HCT116 (cell line): ENCODE results near the gene CSF3R. TPM values are rescaled to one million over a fixed set of nuclear protein-coding genes. Genes with fewer than 3 reads are reported as not detected.

ENCODE experiments used
- ATAC-seq: fragments of 200-7000 bp; cut with Tn5 transposase; 2 replicates; pipeline ENCODE4 v1.9.1; 2020; ENCODE audit warnings: mild to moderate bottlenecking, moderate library complexity
- BruUV-seq: library from RNA; stranded (reverse); fragments of 400-500 nt; replicated peaks from 2 replicates; lab custom pipeline; 2021; lab: Mats Ljungman, UMichigan
- CTCF ChIA-PET: fragments of 300-600 bp; sonication (Branson Sonifier 250); formaldehyde crosslinking; loops from one replicate; lab custom pipeline; 2021; ENCODE audit warnings: antibody characterized with exemption; lab: Charles Lee
- POLR2A ChIA-PET: fragments of 300-600, 350-600 bp; sonication (Branson Sonifier 250); formaldehyde crosslinking; loops from one replicate; lab custom pipeline; 2021; ENCODE audit warnings: antibody characterized with exemption; lab: Charles Lee
- RAD21 ChIA-PET, 2 experiments: fragments of 300-600 bp; sonication (Branson Sonifier 250); formaldehyde crosslinking; loops; one replicate each; lab custom pipeline; 2023; ENCODE audit warnings: low total read pairs in 2 of 2; ENCODE audit not compliant: uncharacterized antibody in 2 of 2, unreplicated experiment in 2 of 2, low non-redundant PET in 1 of 2; lab: Charles Lee
- DNase-seq: peaks from one replicate; pipeline ENCODE4 v3.0.0-alpha.2; 2010; ENCODE audit warnings: low read depth, low spot score
- H2AFZ ChIP-seq: fragments of 200-600 bp; shearing (Covaris generic), sonication (generic); 2 replicates; pipeline ENCODE4 v1.6.1; 2017; ENCODE audit warnings: low read depth, mixed run types, mixed read lengths, antibody characterized with exemption, low read length; ENCODE audit not compliant: poor library complexity, severe bottlenecking
- H3K27ac ChIP-seq: 2 replicates; pipeline ENCODE4 v1.5.1; 2012; ENCODE audit warnings: low read depth, low read length
- H3K27me3 ChIP-seq: fragments of 200-600 bp; sonication (generic); 2 replicates; pipeline ENCODE4 v1.6.1; 2016; ENCODE audit warnings: mixed run types, low read length, mixed read lengths; ENCODE audit not compliant: insufficient read depth
- H3K36me3 ChIP-seq, 2 experiments: fragments of 200-500 bp in 1 of 2; fragments of 200-600 bp in 1 of 2; sonication (Bioruptor generic) in 1 of 2; sonication (generic) in 1 of 2; 2 replicates each; pipeline versions ENCODE4 v1.5.1 to v1.6.1; 2014 to 2016; ENCODE audit warnings: low read length in 2 of 2, inconsistent platforms in 1 of 2, mixed read lengths in 1 of 2, mixed run types in 1 of 2; ENCODE audit not compliant: insufficient read depth in 2 of 2, control insufficient read depth in 1 of 2
- H3K4me1 ChIP-seq, 2 experiments: fragments of 200-600 bp in 1 of 2; sonication (generic) in 1 of 2; 2 replicates each; pipeline versions ENCODE4 v1.5.1 to v1.6.1; 2012 to 2017; ENCODE audit warnings: low read length in 2 of 2, inconsistent platforms in 1 of 2, mild to moderate bottlenecking in 1 of 2, mixed read lengths in 1 of 2, mixed run types in 1 of 2, moderate library complexity in 1 of 2; ENCODE audit not compliant: insufficient read depth in 2 of 2, control insufficient read depth in 1 of 2
- H3K4me2 ChIP-seq: fragments of 200-600 bp; sonication (generic); 2 replicates; pipeline ENCODE4 v1.6.1; 2017; ENCODE audit warnings: mixed run types, low read length, mixed read lengths
- H3K4me3 ChIP-seq, 2 experiments: fragments of 200-600 bp in 1 of 2; sonication (generic) in 1 of 2; replicated peaks in 1 of 2; 2 replicates each; pipeline ENCODE4 v1.5.1; 2011 to 2016; ENCODE audit warnings: low read length in 2 of 2, control low read depth in 1 of 2, low read depth in 1 of 2, mild to moderate bottlenecking in 1 of 2, mixed read lengths in 1 of 2, mixed run types in 1 of 2
- H3K79me2 ChIP-seq: fragments of 200-600 bp; sonication (generic); 2 replicates; pipeline ENCODE4 v1.6.1; 2017; ENCODE audit warnings: mild to moderate bottlenecking, mixed run types, low read length, moderate library complexity, mixed read lengths; ENCODE audit not compliant: insufficient read depth
- H3K9ac ChIP-seq: fragments of 200-600 bp; sonication (generic); 2 replicates; pipeline ENCODE4 v1.6.1; 2016; ENCODE audit warnings: low read length, mixed read lengths
- H3K9me2 ChIP-seq: fragments of 200-600 bp; sonication (generic), shearing (Covaris generic); 2 replicates; pipeline ENCODE4 v1.6.1; 2017; ENCODE audit warnings: mixed run types, mild to moderate bottlenecking, moderate library complexity; ENCODE audit not compliant: insufficient read depth
- H3K9me3 ChIP-seq, 2 experiments: fragments of 200-500 bp in 1 of 2; fragments of 200-600 bp in 1 of 2; sonication (Bioruptor generic) in 1 of 2; sonication (generic) in 1 of 2; 2 replicates each; pipeline ENCODE4 v1.6.1; 2014 to 2017; ENCODE audit warnings: low read length in 2 of 2, mixed read lengths in 2 of 2, inconsistent platforms in 1 of 2, low read depth in 1 of 2, mild to moderate bottlenecking in 1 of 2, mixed run types in 1 of 2, moderate library complexity in 1 of 2; ENCODE audit not compliant: control insufficient read depth in 1 of 2, insufficient read depth in 1 of 2
- H4K20me1 ChIP-seq: fragments of 200-600 bp; sonication (generic), shearing (Covaris generic); 2 replicates; pipeline ENCODE4 v1.6.1; 2017; ENCODE audit warnings: mixed run types, mild to moderate bottlenecking, moderate library complexity; ENCODE audit not compliant: insufficient read depth
- CBX3 ChIP-seq: IDR thresholded peaks from 2 replicates; pipeline ENCODE4 v1.6.1; 2012; ENCODE audit warnings: low read depth
- EZH2 ChIP-seq: fragments of 200-600 bp; sonication (generic); IDR thresholded peaks from 2 replicates; pipeline ENCODE4 v1.6.1; 2017; ENCODE audit warnings: antibody characterized with exemption, mixed run types
- EZH2phosphoT487 ChIP-seq: fragments of 200-600 bp; IDR thresholded peaks from 2 replicates; pipeline ENCODE4 v1.6.1; 2018; ENCODE audit warnings: antibody characterized with exemption, borderline replicate concordance
- FOSL1 ChIP-seq: IDR thresholded peaks from 2 replicates; pipeline ENCODE4 v1.6.1; 2012; ENCODE audit warnings: low read depth
- POLR2AphosphoS5 ChIP-seq: IDR thresholded peaks from 2 replicates; pipeline ENCODE4 v1.6.1; 2011; ENCODE audit warnings: mild to moderate bottlenecking, low read depth, low read length, moderate library complexity
- RAD21 ChIP-seq: IDR thresholded peaks from 2 replicates; pipeline ENCODE4 v1.6.1; 2012; ENCODE audit warnings: low read depth, mild to moderate bottlenecking
- TCF7L2 ChIP-seq: IDR thresholded peaks from 2 replicates; pipeline ENCODE4 v1.7.0; 2011; ENCODE audit warnings: borderline replicate concordance, inconsistent platforms; ENCODE audit not compliant: insufficient read depth, insufficient read length; ENCODE audit errors: extremely low read depth
- ZNF274 ChIP-seq: fragments of 200-500 bp; sonication (Bioruptor generic); IDR thresholded peaks from 2 replicates; pipeline ENCODE4 v1.6.1; 2014; ENCODE audit warnings: mild to moderate bottlenecking, low read depth, low read length, inconsistent platforms
- intact Hi-C: fragments of 100-400 bp; cut with micrococcal nuclease; formaldehyde crosslinking; loops from 2 replicates; pipeline ENCODE4 v1.10.0; 2022
- total RNA-seq: library from RNA; stranded (reverse); gene quantifications from one replicate; pipeline ENCODE4 v1.2.1, GENCODE V29; 2021; ENCODE audit not compliant: unreplicated experiment
- TF ChIP-seq, protein P1 (sequence below), 3 experiments: fragments of 200-600 bp in 1 of 3; sonication (generic) in 1 of 3; IDR thresholded peaks in 2 of 3; conservative IDR thresholded peaks in 1 of 3; 2 replicates each; pipeline ENCODE4 v1.5.1; 2012 to 2017; ENCODE audit warnings: low read depth in 2 of 3, low read length in 2 of 3, antibody characterized with exemption in 1 of 3, borderline replicate concordance in 1 of 3, control low read depth in 1 of 3, mild to moderate bottlenecking in 1 of 3, mixed read lengths in 1 of 3, mixed run types in 1 of 3, moderate library complexity in 1 of 3; ENCODE audit not compliant: insufficient read depth in 1 of 3
- TF ChIP-seq, protein P2 (sequence below): IDR thresholded peaks from 2 replicates; pipeline ENCODE4 v1.6.1; 2012
- TF ChIP-seq, protein P3 (sequence below): IDR thresholded peaks from 2 replicates; pipeline ENCODE4 v1.6.1; 2012

Gene CSF3R
- total RNA-seq, 1 experiment from 2014 or later = 0.32 TPM

DNA sequence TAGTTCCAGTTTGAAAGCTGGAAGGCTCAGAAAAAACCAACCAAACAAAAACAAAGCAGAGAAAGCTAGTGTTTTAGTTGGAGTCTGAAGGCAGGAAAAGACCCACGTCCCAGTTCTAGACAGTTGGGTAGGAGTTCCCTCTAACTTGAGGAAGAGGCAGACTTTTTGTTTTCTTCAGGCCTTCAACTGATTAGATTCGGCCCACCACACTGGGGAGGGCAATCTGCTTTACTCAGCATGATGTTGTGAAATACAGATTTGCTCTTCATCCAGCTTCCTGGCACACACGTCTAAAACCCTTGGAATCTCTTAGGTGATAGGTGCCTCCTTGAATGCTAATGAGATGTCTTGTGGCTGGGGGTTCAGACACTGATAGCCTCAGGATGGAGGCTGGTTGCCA, 49.1 kb upstream of the CSF3R start:
- no peak for DNase-seq
- BruUV-seq = no TSS peak

DNA sequence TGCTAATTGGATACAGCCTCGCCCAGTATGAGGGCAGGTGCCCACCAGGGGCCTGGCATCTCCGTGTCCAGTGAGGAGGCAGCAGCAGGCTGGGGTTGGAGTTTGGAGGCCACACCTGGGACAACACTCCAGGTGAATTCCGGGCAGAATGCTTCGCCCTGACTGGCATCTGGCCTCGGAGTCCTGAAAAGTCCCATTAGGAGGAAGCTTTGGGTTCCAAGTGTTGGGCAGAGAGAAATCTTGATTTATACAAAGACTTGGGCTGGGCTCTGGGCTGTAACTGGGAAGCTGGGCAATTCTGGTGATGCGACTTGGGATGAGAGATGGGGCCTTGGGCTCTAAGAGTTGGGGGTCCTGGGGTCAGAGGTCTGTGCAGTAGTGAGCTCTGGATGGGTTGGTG, 48.1 kb upstream of the CSF3R start:
- no peak overlapping the region for H2AFZ ChIP-seq
- no peaks in the 10 kb centered on the region for H3K9me2 ChIP-seq
- H3K4me1 ChIP-seq = no peaks in the 10 kb centered on the region
- RAD21 ChIA-PET = no interaction called here
- CTCF ChIA-PET = no interaction called here
- H3K9me3 ChIP-seq = no peaks in the 10 kb centered on the region
- peaks cover 6% of the 10 kb centered on the region; the same call in 1 of the 2 replicates for H3K27me3 ChIP-seq
- no TSS peak for BruUV-seq
- H3K79me2 ChIP-seq = no peaks in the 10 kb centered on the region
- H3K36me3 ChIP-seq = no peaks in the 10 kb centered on the region
- intact Hi-C loops = no loop called here
- no peak overlapping the region for H3K27ac ChIP-seq
- no peak overlapping the region for H3K4me3 ChIP-seq
- no peak for DNase-seq
- H4K20me1 ChIP-seq = no peaks in the 10 kb centered on the region
- no peak for ATAC-seq
- TF ChIP-seq ZNF274 (no peak), FOSL1 (no peak), POLR2AphosphoS5 (no peak), EZH2phosphoT487 (no peak), CBX3 (no peak), RAD21 (no peak)
- TF ChIP-seq, protein P1, sequence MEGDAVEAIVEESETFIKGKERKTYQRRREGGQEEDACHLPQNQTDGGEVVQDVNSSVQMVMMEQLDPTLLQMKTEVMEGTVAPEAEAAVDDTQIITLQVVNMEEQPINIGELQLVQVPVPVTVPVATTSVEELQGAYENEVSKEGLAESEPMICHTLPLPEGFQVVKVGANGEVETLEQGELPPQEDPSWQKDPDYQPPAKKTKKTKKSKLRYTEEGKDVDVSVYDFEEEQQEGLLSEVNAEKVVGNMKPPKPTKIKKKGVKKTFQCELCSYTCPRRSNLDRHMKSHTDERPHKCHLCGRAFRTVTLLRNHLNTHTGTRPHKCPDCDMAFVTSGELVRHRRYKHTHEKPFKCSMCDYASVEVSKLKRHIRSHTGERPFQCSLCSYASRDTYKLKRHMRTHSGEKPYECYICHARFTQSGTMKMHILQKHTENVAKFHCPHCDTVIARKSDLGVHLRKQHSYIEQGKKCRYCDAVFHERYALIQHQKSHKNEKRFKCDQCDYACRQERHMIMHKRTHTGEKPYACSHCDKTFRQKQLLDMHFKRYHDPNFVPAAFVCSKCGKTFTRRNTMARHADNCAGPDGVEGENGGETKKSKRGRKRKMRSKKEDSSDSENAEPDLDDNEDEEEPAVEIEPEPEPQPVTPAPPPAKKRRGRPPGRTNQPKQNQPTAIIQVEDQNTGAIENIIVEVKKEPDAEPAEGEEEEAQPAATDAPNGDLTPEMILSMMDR (IDR thresholded peaks at IDR 0.05 in 2 of 3, conservative IDR thresholded peaks at IDR 0.05 in 1 of 3; ENCODE audit: borderline replicate concordance in 1 of 3, insufficient read depth in 1 of 3, low read depth in 2 of 3, low read length in 2 of 3) = no peak
- TF ChIP-seq, protein P2, sequence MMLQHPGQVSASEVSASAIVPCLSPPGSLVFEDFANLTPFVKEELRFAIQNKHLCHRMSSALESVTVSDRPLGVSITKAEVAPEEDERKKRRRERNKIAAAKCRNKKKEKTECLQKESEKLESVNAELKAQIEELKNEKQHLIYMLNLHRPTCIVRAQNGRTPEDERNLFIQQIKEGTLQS = no peak
- no peak overlapping the region for H3K9ac ChIP-seq
- POLR2A ChIA-PET = no interaction called here
- H3K4me2 ChIP-seq = no peak overlapping the region

More for the DNA sequence above, 49.1 kb upstream of the CSF3R start:
- ATAC-seq = no peak
- Histone ChIP-seq H2AFZ (no peak overlapping the region), H3K9me2 (no peaks in the 10 kb centered on the region), H3K79me2 (no peaks in the 10 kb centered on the region), H3K36me3 (no peaks in the 10 kb centered on the region), H3K4me2 (no peak overlapping the region), H3K4me3 (no peak overlapping the region), H3K27me3 (peaks cover 6% of the 10 kb centered on the region; the same call in 1 of the 2 replicates), H4K20me1 (no peaks in the 10 kb centered on the region), H3K9ac (no peak overlapping the region), H3K9me3 (no peaks in the 10 kb centered on the region), H3K27ac (no peak overlapping the region), H3K4me1 (no peaks in the 10 kb centered on the region)
- POLR2A ChIA-PET = no interaction called here
- intact Hi-C loops = no loop called here
- TF ChIP-seq, protein P1 (IDR thresholded peaks at IDR 0.05 in 2 of 3, conservative IDR thresholded peaks at IDR 0.05 in 1 of 3; ENCODE audit: borderline replicate concordance in 1 of 3, insufficient read depth in 1 of 3, low read depth in 2 of 3, low read length in 2 of 3) = no peak
- TF ChIP-seq EZH2 (no peak), TCF7L2 (no peak)
- TF ChIP-seq, protein P3, sequence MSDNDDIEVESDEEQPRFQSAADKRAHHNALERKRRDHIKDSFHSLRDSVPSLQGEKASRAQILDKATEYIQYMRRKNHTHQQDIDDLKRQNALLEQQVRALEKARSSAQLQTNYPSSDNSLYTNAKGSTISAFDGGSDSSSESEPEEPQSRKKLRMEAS = no peak
- CTCF ChIA-PET = no interaction called here
- RAD21 ChIA-PET = no interaction called here
